Upper lobe of left lung (tissue), 4 donors: ENCODE measurements around the gene KRT1.

Experiments
- CTCF ChIP-seq, 6 experiments: fragments of 450-650 bp in 4 of 6; fragments of 200-600 bp in 2 of 6; sonication (generic) in 2 of 6; IDR thresholded peaks; one replicate each; pipeline ENCODE4 v1.5.1; 2016 to 2019; ENCODE audit warnings: antibody characterized with exemption in 6 of 6
- EP300 ChIP-seq, 4 donors: sonication (generic); formaldehyde crosslinking; IDR thresholded peaks; one replicate each; pipeline ENCODE4 v1.5.1; 2017; ENCODE audit warnings: antibody characterized with exemption in 4 of 4, control low read depth in 2 of 4
- POLR2A ChIP-seq, 4 donors: fragments of 450-650 bp; IDR thresholded peaks; one replicate each; pipeline ENCODE4 v1.5.1; 2016 to 2017; ENCODE audit warnings: antibody characterized with exemption in 4 of 4, mild to moderate bottlenecking in 2 of 4
- POLR2AphosphoS5 ChIP-seq, 2 donors: sonication (generic); formaldehyde crosslinking; IDR thresholded peaks; one replicate each; pipeline ENCODE4 v1.5.1; 2017; ENCODE audit warnings: antibody characterized with exemption in 2 of 2

GRCh38 chr12:52670961-52671360 is 9.2 kb downstream of the KRT1 start:
- TF ChIP-seq CTCF (IDR thresholded peaks at IDR 0.05) (no peak), POLR2A (IDR thresholded peaks at IDR 0.05) (no peak), POLR2AphosphoS5 (IDR thresholded peaks at IDR 0.05) (no peak), EP300 (IDR thresholded peaks at IDR 0.05) (no peak)
